Ascending aorta (tissue), 2 donors: ENCODE measurements around the gene IRGQ. TPM values are rescaled to one million over a fixed set of nuclear protein-coding genes. Genes with fewer than 3 reads are reported as not detected.
A peak's percentile ranks its signal among the peaks of the same experiment; 100 is the strongest.

ENCODE experiments used
- DNase-seq, 2 donors: peaks; one replicate each; pipeline ENCODE4 v3.0.0-alpha.2; 2019; ENCODE audit warnings: low spot score in 2 of 2
- H3K27ac ChIP-seq, 2 donors: fragments of 200-600 bp; sonication (generic); one replicate each; pipeline ENCODE4 v1.5.1; 2016 to 2017; ENCODE audit warnings: mild to moderate bottlenecking in 1 of 2
- H3K27me3 ChIP-seq: fragments of 200-600 bp; sonication (generic); one replicate; pipeline ENCODE4 v1.5.1; 2017
- H3K36me3 ChIP-seq, 2 donors: fragments of 200-600 bp; sonication (generic); one replicate each; pipeline ENCODE4 v1.5.1; 2016
- H3K4me1 ChIP-seq, 2 donors: fragments of 200-600 bp; sonication (generic); one replicate each; pipeline ENCODE4 v1.5.1; 2016 to 2017; ENCODE audit warnings: mild to moderate bottlenecking in 1 of 2
- H3K4me3 ChIP-seq, 2 donors: fragments of 200-600 bp; sonication (generic); one replicate each; pipeline ENCODE4 v1.5.1; 2016 to 2017; ENCODE audit warnings: mild to moderate bottlenecking in 1 of 2
- H3K9me3 ChIP-seq, 2 donors: fragments of 200-600 bp; sonication (generic); one replicate each; pipeline ENCODE4 v1.5.1; 2016
- CTCF ChIP-seq, 3 experiments: fragments of 200-600 bp in 2 of 3; fragments of 450-650 bp in 1 of 3; sonication (generic) in 2 of 3; IDR thresholded peaks; one replicate each; pipeline ENCODE4 v1.5.1; 2016 to 2019; ENCODE audit warnings: antibody characterized with exemption in 3 of 3, mild to moderate bottlenecking in 1 of 3, moderate library complexity in 1 of 3
- intact Hi-C: fragments of 100-400 bp; cut with DNase I; formaldehyde crosslinking; loops from one replicate; pipeline ENCODE4 v1.15.1; 2023
- total RNA-seq: library from RNA; depleted of rRNA; stranded (reverse); fragments of >200 nt; gene quantifications from one replicate; pipeline ENCODE4 v1.1.0, GENCODE V29; 2016

IRGQ gene
- total RNA-seq, 1 donor from 2014 or later = 17.2 TPM

DNA sequence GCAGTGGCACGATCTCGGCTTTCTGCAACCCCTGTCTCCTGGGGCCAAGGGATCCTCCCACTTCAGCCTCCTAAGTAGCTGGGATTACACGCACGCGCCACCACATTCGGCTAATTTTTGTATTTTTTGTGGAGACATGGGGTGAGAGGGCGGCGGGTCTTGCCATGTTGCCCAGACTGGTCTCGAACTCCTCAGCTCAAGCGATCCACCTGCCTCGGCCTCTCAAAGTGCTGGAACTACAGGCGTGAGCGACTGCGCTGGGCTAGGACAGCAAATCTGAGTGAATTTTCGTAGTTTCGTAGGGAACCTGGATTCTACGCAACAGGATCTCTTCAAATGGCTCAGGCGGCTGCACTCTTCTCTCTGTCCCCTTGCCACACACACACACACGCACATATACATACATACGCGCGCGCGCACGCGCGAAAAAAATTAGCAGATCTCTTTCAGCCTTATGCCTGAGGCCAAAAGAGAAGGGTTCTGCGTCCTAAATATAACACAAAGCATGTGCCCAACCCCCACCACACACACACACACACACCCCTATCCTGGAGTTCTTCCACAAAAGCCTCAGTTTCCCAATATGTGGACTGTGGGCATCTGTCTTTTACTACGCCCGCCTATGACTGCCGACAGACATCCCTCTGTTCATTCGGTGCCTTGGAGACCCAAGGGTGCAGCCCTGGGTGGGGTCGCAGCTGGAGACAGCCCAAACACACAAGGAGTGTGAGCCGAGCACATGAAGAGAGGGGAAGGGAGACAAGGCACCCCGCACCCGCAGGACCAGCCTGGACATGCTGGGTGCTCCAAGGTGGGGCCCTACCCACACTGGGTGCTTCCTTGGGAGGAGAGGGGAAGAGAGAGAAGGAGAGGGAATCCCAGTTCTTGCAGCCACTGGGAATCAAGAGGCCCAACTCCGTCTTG is 19.7 kb downstream of the IRGQ start:
- intact Hi-C loops = loop anchor here (1.0 to 2.0 kb wide), 4 partner anchors 20 to 92 kb away; partner anchors contain the start of genes IRGQ and ZNF576
- H3K4me1 ChIP-seq = peaks cover 10 to 12% of the 10 kb centered on the region in 2 donors
- no peaks in the 10 kb centered on the region for H3K9me3 ChIP-seq
- peak overlapping the region; percentile 76 to 87 for H3K4me3 ChIP-seq
- H3K36me3 ChIP-seq = no peaks in the 10 kb centered on the region
- no peak for TF ChIP-seq CTCF (IDR thresholded peaks at IDR 0.05)
- H3K27me3 ChIP-seq = no peaks in the 10 kb centered on the region
- no peak for DNase-seq
- H3K27ac ChIP-seq = peak overlapping the region; percentile 67 to 86

DNA sequence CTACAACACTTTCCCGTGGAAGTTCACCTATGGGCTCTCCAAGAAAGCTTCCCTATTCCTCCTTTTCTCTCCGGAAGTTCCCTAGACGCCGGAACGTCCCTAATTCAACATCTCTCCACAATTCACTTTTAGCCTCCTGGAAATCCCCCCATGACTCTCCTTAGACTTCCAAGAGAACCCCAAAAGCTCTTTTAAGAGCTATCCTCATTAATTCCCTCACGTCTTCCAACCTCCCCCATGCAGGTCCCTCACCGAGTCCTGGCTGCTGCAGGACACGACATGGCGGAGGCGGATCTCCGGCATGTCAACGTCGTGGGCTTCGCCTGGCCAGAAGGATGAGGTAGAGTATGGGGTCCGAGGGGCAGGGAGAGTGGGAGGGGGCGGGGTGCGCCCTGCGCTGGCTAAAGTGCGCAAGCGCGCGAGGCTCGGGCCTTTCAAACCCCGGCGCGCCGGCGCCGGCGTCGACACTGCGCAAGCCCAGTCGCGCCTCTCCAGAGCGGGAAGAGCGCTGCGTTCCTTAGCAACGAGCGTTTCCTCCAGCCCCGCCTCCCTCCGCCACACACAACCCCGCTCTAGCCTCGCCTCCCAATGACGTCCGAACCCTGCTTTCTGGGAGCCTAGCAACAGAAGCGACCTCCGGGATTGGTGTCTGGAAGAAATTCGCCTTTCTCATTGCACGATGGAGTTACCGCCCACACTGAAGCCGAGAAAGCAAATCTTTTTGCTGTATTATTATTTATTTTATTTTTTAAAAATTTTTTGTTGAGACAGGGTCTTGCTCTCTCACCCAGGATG is 20.6 kb downstream of the IRGQ start, which contains the start of the genes PINLYP and XRCC1:
Gene PINLYP (plus strand): TSS at position 646 of the 795 bp plus-strand sequence. CDS start 1,391 bp downstream, outside the sequence.
Gene XRCC1 (minus strand): TSS at position 372 of the 795 bp plus-strand sequence. CDS start 69 bp downstream, at position 303.
- peak within 1 kb of the TSS; percentile 76 to 87 for H3K4me3 ChIP-seq
- intact Hi-C loops = loop anchor here (1.0 kb wide), 3 partner anchors 21 to 93 kb away; partner anchors contain the start of genes IRGQ and ZNF576
- no peaks in the 10 kb centered on the region for H3K27me3 ChIP-seq
- H3K4me1 ChIP-seq = peaks cover 9 to 10% of the 10 kb centered on the region in 2 donors
- peak; percentile 93 to 98 for DNase-seq
- H3K27ac ChIP-seq = peak within 1 kb of the TSS; percentile 67 to 86
- H3K9me3 ChIP-seq = no peaks in the 10 kb centered on the region
- H3K36me3 ChIP-seq = no peaks in the 10 kb centered on the region
- no peak for TF ChIP-seq CTCF (IDR thresholded peaks at IDR 0.05)

DNA sequence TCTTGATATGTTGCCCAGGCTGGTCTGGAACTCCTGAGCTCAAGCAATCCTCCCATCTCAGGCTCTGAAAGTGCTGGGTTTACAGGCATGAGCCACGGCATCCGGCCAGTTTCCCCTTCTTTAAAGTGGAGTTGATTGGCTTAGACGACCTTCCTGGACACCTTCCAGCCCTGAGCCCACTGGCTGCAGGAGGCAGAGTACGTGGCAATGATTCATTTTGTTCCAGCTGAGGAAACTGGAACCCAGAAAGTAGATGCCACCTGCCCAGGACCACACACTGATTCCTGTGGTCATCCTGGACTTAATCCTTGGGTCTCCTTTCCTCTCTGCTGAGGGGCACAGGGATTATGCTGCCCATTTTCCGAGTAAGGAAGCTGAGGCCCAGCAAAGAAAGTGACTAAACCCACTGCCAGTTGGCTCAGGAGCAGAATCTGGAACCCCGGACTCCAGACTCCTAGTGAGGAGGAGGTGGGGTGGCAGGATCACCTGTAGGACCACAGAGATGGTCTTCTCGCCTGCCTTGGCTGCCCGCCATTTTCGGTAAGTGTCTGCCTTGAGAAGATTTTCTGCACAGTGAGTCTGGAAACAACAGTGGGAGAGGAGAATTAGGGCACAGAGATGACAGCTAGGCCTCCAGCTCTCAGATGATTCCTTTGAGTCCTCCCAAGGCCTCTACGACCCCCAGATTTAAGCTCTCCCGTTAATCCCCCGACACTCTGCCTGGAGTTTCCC is 21.3 kb downstream of the IRGQ start:
- Histone ChIP-seq H3K36me3 (no peaks in the 10 kb centered on the region), H3K9me3 (no peaks in the 10 kb centered on the region), H3K27me3 (no peaks in the 10 kb centered on the region), H3K4me3 (peak overlapping the region; percentile 76 to 87), H3K4me1 (peaks cover 8 to 9% of the 10 kb centered on the region in 2 donors), H3K27ac (peak overlapping the region; percentile 65 to 86)
- DNase-seq = no peak
- TF ChIP-seq CTCF (IDR thresholded peaks at IDR 0.05) = no peak
- intact Hi-C loops = loop anchor here (1.0 kb wide), 3 partner anchors 22 to 94 kb away; partner anchors contain the start of genes IRGQ and ZNF576

DNA sequence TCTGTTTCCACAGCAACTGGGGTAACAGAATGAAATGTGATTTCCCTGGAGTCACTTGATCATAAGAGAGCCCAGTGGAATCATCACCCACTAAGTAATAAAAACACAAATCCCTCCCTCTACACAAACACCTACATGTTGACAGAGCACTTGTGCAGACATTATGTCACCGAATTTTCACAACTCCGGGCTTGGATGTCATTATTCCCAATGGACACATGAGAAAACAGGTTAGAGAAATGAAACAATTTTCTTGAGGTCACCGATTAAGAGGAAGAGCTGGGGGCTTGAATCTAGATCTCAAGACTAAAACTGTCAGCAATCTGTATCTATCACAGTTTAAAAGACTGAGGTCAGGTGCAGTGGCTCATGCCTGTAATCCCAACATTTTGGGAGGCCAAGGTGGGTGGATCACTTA is 23.8 kb downstream of the IRGQ start:
- intact Hi-C loops = no loop called here
- H3K4me1 ChIP-seq = peaks cover 8 to 9% of the 10 kb centered on the region in 2 donors
- no peak overlapping the region for H3K27ac ChIP-seq
- DNase-seq = no peak
- H3K4me3 ChIP-seq = no peak overlapping the region
- no peaks in the 10 kb centered on the region for H3K9me3 ChIP-seq
- no peak for TF ChIP-seq CTCF (IDR thresholded peaks at IDR 0.05)
- H3K36me3 ChIP-seq = no peaks in the 10 kb centered on the region
- no peaks in the 10 kb centered on the region for H3K27me3 ChIP-seq
